ENCODE measurements around the gene TACR1.
"Not testable (repeated sequence)": the region's sequence is repeated elsewhere in the genome, so short reads cannot be mapped to it uniquely, and the experiment has no call there.

Gene TACR1, protein sequence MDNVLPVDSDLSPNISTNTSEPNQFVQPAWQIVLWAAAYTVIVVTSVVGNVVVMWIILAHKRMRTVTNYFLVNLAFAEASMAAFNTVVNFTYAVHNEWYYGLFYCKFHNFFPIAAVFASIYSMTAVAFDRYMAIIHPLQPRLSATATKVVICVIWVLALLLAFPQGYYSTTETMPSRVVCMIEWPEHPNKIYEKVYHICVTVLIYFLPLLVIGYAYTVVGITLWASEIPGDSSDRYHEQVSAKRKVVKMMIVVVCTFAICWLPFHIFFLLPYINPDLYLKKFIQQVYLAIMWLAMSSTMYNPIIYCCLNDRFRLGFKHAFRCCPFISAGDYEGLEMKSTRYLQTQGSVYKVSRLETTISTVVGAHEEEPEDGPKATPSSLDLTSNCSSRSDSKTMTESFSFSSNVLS

DNA sequence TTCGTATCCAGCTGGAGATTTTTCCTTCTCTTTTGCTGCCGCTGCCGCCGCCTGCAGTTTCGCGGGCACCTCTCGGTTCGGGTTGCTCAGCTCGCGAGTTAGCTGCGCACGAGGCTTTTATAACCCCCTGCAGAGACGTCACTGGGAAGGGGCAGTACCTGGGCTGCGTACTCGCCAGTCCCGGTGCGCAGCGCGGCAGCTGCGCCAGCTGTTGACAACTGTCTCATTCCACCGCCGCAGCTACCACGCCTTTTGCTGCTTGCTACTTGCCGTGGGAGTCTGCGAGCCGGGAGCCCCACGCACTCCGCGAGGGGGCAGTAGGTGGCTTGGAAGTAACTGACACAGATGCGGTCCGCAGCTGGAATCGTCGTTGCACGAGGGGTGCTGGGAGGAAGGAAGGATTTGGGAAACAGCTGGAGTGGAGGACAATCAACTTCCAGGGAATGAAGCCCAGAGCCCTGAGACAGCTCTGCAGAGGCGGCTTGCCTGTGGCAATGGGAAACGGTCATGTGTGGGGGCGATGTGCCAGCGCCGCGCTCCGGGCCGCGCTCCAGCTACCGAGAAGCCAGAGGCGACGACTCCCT is at the start of gene TACR1:
Gene TACR1 (minus strand): TSS at position 93 of the 584 bp plus-strand sequence. CDS start 586 bp downstream, outside the sequence.
- DNase-seq (ENCODE audit: low read depth in 1 of 2, low spot score in 1 of 2), result peak; percentile 2 to 18

DNA sequence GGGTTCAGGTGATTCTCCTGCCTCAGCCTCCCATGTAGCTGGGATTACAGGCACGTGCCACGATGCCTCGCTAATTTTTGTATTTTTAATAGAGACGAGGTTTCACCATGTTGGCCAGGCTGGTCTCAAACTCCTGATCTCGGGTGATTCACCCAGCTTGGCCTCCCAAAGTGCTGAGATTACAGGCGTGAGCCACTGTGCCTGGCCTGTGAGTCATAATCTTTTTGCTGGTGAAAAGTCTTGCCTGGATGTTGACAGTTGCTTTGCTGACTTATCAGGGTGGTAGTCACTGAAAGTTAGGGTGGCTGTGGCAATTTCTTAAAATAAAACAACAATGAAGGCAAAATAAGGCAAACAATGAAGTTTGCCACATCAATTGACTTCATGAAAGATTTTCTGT is 49.3 kb upstream of the TACR1 start:
- DNase-seq (ENCODE audit: low read depth in 1 of 2, low spot score in 1 of 2), result not testable (repeated sequence)

DNA sequence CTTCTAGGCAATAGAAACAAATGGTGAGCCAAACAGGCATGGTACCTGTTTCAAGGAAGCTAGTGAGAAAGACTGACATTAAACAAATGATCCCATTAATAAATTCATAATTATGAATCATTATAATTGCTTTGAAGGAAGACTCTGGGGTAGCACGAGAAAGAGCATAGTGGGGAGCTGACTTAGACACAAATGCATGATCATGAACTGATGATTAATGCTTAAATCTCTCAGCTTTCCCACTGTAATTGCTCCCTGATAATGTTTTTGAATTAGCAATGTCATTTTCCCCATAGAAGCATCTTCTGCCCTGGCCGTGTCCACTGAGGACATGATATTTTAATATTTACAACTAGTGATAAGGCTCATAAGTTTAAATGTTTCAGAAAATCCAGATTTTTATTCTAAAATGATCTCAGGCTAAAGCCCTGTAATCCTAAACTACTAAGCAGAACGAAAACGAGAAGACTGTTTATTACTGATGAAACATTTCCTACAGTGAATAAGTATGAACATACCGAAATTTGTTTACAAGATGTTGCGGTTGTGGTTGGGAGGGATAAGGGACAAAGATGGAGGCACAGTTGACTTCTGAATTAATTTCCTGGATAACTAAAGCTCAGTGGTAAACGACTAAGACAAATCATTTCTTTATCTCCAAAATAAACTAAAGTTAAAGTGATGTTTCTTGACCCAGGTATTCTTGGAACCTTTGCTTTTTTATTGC is 47.3 kb upstream of the TACR1 start:
- no peak for DNase-seq (ENCODE audit: low read depth in 1 of 2, low spot score in 1 of 2)

DNA sequence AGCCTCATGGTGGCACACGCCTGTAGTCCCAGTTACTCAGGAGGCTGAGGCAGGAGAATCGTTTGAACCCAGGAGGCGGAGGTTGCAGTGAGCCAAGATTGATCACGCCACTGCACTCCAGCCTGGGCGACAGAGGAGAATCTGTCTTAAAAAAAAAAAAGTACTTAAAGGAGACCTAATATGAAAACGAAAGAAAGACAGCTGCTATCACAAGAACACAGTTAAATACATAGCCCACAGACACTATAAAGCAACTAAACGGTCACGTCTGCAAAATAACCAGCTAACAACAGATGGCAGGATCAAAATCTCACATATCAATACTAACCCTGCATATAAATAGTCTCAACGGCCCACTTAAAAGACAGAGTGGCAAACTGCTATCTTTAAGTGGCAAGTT is 43.9 kb upstream of the TACR1 start:
- DNase-seq (ENCODE audit: low read depth in 1 of 2, low spot score in 1 of 2), result no peak

DNA sequence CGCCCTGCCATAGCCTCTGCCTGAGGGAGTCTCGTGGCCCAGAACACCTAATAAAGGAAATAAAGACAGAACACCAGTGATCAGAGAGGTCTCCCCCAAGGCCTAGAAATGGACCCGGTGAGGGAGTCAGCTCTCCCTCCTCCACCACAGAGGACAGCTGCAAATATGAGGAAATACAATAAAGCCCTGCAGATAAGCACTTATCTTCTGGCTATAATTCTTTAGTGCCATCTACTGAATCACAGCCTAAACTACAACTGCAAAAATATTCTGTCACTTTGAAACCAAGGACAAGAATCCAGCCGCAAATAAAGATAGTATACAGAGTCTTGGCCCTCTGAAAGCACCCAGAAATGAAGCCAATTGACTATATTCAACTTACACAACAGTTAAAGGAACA is 42.4 kb upstream of the TACR1 start:
- DNase-seq (ENCODE audit: low read depth in 1 of 2, low spot score in 1 of 2), result no peak

DNA sequence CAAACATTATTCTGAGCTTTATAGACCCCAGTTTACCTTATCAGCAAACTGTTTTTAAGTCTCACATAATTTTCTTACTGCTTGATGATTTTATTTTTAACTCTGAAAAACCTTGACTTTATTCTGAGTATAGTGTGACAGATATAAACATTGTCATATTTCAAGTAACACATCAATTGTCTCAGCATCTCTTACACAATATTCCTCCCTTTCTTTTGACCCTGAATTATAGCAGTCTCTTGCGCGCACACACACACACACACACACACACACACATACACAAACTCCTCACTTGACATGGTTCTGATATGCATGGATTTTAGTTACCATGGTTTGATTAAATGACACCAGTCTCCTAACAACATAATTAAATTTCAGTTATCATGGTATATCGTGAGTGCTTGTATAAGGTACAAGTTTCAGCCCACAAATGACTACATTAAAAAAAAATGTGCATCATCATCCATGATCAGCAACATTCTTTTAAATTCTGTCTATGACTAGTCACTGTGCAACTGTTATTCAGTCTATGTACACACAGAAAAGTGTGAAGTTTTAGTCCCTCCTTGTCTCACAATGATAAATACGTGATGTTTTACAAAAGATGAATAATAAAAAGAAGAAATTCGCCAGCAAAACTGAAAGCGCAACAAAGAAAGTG is 39.5 kb upstream of the TACR1 start:
- DNase-seq (ENCODE audit: low read depth in 1 of 2, low spot score in 1 of 2), result no peak

DNA sequence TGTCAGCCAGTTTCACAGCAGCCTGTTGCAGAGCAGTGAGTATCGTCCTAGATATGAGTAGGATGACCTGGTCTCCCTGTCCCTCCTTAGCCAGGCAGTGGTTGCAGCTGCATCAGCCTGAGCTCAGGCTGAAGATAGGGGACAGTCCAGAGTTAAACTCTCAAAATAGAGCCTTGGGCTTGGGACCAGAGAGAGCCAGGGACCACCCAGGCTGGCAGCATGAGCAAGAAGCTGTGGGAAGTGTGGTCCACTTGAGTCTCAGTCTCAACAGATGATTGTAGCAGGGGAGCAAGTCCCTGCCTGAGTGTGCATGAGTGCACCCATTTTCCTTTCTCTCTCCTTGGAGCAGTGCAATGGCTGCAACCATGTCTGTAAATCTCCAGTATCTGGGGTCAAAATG is 38.0 kb upstream of the TACR1 start:
- no peak for DNase-seq (ENCODE audit: low read depth in 1 of 2, low spot score in 1 of 2)

DNA sequence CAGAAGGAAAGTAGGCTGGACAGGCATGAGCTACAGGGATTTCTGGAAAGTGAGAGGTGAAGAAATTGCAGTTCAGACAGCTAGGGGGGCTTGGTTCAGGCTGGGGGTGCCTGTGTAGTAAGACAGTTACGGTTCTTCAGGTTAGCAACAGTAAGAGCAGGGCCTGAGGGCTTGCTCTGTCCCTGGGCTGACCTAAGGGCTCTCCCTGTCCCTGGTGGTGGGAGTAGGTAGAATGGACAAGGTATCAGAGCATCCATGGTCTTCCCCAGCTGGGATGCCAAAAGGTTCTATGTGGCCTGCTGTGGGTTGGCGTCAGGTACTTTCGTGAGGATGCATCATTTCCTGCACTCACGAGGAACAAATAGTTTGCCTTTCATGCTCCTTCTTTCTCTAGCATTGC is 34.6 kb upstream of the TACR1 start:
- DNase-seq (ENCODE audit: low read depth in 1 of 2, low spot score in 1 of 2), result no peak

DNA sequence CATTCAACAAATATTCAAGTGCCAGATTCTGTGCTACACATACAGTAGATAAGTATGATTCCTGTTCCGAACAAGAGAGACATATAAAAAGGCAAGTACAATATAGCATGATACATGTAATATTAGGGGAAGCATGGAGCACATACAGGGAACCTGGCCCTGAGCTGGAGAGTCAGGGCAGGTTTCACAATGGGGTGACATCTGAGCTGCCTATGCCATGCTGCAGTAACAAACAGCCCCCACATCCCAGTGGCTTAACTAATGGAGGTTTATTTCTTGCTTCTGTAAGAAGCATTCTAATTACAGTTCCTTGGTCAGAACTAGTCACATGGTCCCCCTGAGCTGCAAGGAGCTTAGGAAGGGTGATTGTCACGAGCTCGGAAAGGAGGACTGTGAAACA is 27.3 kb upstream of the TACR1 start:
- no peak for DNase-seq (ENCODE audit: low read depth in 1 of 2, low spot score in 1 of 2)

DNA sequence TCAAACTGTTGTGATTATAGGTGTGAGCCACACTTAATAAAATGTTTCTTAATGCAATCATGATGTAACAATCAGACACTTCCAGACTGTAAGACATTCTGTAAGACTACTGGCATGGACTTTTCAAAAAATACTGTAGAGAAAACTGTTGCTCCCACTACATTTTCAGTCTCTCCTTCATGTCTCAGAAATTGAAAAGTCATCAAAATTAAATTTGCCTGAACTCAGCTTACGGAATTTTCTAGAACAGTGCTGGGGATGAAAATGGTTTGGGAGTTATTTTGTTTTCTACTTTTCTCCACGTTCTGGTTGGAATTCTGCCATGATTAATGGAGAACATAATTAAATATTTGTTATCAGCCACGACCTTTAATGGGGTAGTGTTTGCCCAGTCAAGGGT is 26.8 kb upstream of the TACR1 start:
- no peak for DNase-seq (ENCODE audit: low read depth in 1 of 2, low spot score in 1 of 2)

DNA sequence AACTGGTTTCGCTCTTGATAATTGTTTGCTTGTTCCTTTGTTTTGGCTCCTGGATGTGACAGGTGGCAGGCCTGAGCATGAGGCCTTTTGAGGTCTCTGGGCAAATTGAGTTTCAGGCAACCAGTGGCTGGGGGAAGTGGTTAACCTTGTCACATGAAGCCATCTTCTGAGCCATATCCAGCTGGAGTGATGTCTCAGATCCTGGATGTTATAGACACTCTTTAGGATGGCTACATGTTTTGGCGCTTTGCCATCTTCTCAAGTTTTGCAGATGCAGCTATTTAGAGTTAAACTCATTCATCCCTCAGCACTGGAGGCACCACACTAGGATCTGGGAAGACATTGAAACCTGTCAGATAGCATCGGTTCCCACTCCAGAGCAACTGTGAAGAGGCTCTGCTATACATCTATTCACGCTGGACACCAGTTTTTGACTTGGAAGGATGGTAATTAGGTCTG is 25.3 kb upstream of the TACR1 start:
- no peak for DNase-seq (ENCODE audit: low read depth in 1 of 2, low spot score in 1 of 2)

DNA sequence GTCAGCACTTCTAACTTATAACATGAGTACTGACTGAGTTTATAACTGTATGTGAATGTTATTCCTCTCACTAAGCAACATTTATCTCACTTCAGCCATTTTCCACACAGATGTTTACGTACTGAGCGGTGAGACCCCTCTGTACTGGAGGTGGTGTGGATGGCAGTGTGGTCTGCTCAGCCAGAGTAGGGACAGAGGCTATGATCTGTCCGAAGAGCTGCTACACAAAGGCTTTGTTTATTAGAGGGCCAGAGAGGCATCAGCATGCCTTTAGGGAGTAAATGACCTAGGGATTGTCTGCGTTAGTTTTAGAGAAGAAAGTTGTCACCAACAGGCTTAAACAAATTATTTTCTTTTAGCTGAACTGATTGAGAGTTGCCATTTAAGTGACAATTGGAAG is 23.2 kb upstream of the TACR1 start:
- DNase-seq (ENCODE audit: low read depth in 1 of 2, low spot score in 1 of 2), result no peak

DNA sequence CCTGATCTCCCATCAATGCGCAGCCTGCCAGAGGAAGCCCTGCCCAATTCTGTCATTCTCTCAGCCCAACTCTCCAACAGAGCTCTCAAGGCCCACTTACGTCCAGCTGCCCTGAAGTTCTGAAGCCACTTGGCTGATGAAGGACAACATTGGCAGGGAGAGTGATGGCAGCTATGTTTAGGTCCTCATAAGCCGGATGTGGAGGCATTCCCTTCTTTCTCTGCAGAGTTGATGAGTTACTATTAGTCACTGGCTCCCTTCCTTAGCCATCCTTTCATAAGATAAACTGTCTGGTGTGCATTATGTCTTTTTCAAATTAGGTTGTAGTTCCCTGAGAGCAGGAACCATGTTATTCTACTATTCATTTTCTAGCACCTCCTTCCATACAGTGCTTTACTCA is 22.5 kb upstream of the TACR1 start:
- DNase-seq (ENCODE audit: low read depth in 1 of 2, low spot score in 1 of 2), result no peak

DNA sequence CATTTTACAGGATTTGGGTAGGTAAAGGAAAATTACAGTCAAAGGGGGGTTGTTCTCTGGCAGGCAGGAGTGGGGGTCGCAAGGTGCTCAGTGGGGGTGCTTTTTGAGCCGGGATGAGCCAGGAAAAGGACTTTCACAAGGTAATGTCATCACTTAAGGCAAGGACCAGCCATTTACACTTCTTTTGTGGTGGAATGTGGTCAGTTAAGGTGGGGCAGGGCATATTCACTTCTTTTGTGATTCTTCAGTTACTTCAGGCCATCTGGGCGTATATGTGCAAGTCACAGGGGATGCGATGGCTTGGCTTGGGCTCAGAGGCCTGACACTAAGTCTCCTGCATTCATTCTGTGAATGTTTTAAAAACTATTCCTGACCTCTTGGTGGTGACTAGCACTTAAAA is 19.9 kb upstream of the TACR1 start:
- DNase-seq (ENCODE audit: low read depth in 1 of 2, low spot score in 1 of 2), result not testable (repeated sequence)

DNA sequence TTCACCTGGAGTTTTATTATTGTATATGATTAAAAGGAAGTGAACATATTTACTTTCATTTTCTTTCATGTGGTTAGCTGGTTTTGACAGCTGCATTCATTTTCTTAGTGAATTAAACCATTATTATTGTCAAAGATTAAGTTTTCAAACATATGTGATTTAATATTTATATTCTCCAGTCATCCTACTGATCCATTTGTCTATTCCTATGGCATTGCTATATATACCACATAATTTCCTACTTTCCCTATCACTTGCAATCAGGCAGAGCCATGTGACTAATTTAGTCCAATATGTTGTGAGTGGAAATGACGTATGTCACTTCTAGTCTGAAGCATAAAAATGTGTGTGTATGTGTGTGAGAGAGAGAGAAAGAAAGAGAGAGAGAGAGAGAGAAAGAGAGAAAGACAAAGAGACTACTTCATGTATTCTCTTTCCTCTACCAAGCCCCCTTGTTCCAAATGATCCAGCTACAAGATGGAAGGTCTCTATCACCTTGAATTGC is 12.0 kb upstream of the TACR1 start:
- no peak for DNase-seq (ENCODE audit: low read depth in 1 of 2, low spot score in 1 of 2)

DNA sequence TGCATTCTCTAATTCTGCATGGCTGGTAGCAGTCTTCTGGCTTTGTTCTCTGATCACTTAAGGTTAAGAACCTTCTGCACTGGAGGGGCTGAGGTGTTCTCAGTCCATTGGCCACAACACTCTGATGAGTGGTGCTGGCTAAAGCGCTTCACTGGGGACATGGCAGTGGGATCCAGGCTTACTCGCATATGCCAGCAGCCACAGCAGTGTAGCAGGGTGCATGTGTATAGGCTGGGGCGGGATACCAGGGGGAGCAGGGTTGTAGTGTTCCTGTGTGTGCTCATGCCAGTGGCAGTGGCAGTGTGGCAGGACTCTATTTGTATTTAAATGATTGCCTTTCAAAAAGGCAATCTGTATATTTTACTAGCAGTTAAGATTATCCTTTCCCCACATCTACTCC is 11.1 kb upstream of the TACR1 start:
- no peak for DNase-seq (ENCODE audit: low read depth in 1 of 2, low spot score in 1 of 2)

DNA sequence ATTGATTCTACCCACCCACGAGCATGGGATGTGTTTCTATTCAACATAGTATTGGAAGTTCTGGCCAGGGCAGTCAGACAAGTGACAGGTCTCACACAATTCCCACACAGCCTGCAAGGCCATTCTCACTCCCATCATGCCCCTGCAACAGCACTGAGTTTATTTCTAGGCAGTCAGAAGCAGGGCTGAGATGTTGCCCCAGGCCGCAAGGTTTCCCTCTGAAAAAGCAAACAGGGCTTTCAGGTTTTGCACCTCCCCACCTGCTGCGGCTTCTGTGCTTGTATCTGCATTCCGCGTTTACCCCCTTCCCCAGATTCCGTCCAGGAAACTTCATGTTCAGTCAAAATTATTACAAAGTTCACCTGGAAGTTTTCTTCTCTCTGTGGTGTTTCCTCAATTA is 9.4 kb upstream of the TACR1 start:
- no peak for DNase-seq (ENCODE audit: low read depth in 1 of 2, low spot score in 1 of 2)

DNA sequence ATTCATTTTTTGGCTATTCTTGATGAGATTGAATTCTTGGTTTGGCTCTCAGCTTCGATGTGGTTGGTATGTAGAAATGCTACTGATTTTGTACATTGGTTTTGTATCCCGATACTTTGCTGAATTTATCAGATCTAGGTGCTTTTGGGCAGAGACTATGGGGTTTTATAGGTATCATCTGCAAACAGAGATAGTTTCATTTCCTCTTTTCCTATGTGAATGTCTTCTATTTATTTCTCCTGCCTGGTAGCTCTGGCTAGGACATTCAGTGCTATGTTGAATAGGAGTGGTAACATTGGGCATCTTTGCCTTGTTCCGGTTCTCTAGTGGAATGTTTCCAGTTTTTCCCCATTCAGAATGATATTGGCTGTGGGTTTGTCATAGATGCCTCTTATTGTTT is 5.5 kb upstream of the TACR1 start:
- DNase-seq (ENCODE audit: low read depth in 1 of 2, low spot score in 1 of 2), result no peak

DNA sequence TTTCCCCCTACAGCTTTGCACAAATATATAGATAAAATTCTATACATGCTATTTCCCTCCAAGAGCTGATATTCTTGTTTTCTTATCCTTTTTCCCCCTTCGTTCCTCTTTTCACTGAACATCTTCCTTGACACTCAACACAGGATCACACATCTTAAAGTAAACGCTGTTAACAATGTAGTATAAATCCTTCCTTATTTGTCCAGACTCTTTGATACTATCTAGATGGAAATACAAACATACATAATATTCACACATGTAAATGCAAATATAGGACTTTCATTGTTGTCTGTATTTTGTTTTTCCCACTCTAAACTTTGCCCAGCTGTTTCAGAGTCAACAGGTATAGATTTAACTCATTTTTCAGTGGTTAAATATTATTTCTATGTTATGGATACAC is 3.0 kb upstream of the TACR1 start:
- no peak for DNase-seq (ENCODE audit: low read depth in 1 of 2, low spot score in 1 of 2)

DNA sequence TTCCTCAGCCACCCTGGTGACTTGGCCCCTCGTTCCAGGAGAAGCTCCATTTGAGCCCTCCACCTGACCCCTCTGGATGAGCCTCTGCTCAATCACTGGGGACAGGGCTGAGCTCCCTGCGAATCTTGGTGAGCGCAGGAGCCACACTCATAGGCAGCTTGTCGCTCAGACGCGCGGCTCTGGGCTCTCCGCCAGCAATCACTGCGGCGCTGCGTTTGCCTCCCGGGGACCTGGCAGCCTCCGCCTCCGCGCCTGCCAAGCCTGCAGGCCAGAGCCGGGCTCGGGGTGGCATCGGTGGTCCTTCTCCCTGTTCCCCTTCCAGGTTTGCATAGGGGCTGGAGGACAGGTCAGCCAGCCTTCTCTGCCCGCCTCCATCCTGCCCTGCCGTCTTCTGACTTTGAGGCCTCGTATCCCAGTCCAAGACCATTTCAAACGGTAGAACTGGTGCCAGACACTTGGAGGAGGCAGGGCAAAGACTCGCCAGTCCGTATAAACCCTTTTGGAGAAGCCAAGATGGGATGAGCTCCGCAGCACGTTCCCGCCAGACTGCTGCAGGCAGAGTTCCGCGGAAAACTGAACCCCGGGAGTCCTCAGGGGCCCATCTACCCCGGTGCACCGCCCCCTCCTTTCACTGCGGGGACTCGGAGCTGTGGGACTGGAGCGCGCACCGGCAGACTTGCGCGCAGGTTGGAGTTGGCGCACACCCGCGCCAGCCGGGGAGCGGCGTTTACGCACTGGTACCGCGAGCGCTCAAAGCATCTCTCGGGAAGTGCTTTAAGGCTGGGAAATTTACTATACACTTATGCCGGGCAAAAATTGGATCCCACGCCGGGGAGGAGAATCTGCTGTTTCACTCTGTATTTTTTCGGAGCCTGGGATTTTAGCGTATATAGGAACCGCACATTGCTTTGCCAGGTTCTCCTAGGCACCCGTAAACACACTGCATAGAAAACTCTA is 1.1 kb upstream of the TACR1 start:
- DNase-seq (ENCODE audit: low read depth in 1 of 2, low spot score in 1 of 2), result no peak
